Neural cell (in vitro differentiated cells): ENCODE results near the gene IQCK.

Source experiments
- EP300 ChIP-seq: fragments of 450-650 bp; conservative IDR thresholded peaks from 2 replicates; pipeline ENCODE4 v1.6.1; 2014; ENCODE audit warnings: antibody characterized with exemption, mild to moderate bottlenecking, moderate library complexity; ENCODE audit not compliant: poor library complexity, severe bottlenecking
- MXI1 ChIP-seq: fragments of 450-650 bp; conservative IDR thresholded peaks from 2 replicates; pipeline ENCODE4 v1.6.1; 2014; ENCODE audit warnings: antibody characterized with exemption, mild to moderate bottlenecking; ENCODE audit not compliant: poor library complexity, severe bottlenecking
- POLR2AphosphoS5 ChIP-seq: IDR thresholded peaks from 2 replicates; pipeline ENCODE4 v1.6.1; 2012
- REST ChIP-seq: IDR thresholded peaks from 2 replicates; pipeline ENCODE4 v1.6.1; 2012; ENCODE audit warnings: borderline replicate concordance
- TAF1 ChIP-seq: IDR thresholded peaks from 2 replicates; pipeline ENCODE4 v1.6.1; 2012; ENCODE audit warnings: low read depth
- TF ChIP-seq, protein P1 (sequence below): fragments of 450-650 bp; IDR thresholded peaks from 2 replicates; pipeline ENCODE4 v1.5.1; 2014; ENCODE audit warnings: antibody characterized with exemption, mild to moderate bottlenecking, moderate library complexity; ENCODE audit not compliant: poor library complexity, severe bottlenecking

GRCh38 chr16:19861133-19861532 lies 143.1 kb downstream of the IQCK start:
- TF ChIP-seq POLR2AphosphoS5 (no peak), EP300 (no peak), TAF1 (no peak), MXI1 (no peak), REST (no peak)
- TF ChIP-seq, protein P1, sequence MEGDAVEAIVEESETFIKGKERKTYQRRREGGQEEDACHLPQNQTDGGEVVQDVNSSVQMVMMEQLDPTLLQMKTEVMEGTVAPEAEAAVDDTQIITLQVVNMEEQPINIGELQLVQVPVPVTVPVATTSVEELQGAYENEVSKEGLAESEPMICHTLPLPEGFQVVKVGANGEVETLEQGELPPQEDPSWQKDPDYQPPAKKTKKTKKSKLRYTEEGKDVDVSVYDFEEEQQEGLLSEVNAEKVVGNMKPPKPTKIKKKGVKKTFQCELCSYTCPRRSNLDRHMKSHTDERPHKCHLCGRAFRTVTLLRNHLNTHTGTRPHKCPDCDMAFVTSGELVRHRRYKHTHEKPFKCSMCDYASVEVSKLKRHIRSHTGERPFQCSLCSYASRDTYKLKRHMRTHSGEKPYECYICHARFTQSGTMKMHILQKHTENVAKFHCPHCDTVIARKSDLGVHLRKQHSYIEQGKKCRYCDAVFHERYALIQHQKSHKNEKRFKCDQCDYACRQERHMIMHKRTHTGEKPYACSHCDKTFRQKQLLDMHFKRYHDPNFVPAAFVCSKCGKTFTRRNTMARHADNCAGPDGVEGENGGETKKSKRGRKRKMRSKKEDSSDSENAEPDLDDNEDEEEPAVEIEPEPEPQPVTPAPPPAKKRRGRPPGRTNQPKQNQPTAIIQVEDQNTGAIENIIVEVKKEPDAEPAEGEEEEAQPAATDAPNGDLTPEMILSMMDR = no peak
